GM18519 (cell line): ENCODE results near the gene PDIA6.
"Not testable (repeated sequence)": the region's sequence is repeated elsewhere in the genome, so short reads cannot be mapped to it uniquely, and the experiment has no call there.

Experiments used
- ATAC-seq: cut with Tn5 transposase; IDR thresholded peaks from one replicate; pipeline ENCODE4 v1.9.1; 2021; ENCODE audit warnings: mild to moderate bottlenecking, moderate library complexity; ENCODE audit not compliant: unreplicated experiment, low FRiP score

The PDIA6 gene

GRCh38 chr2:10785260-10785659 lies 27.3 kb downstream of the PDIA6 start:
- no peak for ATAC-seq

- no peak for ATAC-seq
Observed at GRCh38 chr2:10784719-10785118, 27.9 kb downstream of the PDIA6 start.

DNA sequence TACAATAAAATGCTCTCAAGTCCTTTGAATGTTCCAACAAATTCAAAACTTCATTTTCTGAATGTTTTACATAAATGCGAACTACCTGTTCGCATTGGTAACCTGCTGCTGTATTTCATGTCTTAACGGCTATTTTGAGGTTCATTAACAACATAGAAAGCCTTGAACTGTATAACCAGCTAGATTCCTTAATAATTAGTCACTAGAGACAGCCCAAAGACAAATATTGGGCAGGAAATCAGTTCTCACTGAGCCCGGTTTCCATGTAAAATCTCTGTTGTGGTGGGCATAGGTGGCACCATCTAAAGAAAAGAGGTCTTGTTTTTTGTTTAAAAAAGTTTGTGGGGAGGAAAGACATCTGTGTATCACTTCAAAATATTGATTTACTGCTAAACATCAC lies 29.2 kb downstream of the PDIA6 start:
- no peak for ATAC-seq

GRCh38 chr2:10781746-10782145 lies 30.8 kb downstream of the PDIA6 start:
- ATAC-seq = no peak

- not testable (repeated sequence) for ATAC-seq
Observed at GRCh38 chr2:10780821-10781220, 31.8 kb downstream of the PDIA6 start.

- no peak for ATAC-seq
Observed at GRCh38 chr2:10780491-10780820, 32.1 kb downstream of the PDIA6 start.

DNA sequence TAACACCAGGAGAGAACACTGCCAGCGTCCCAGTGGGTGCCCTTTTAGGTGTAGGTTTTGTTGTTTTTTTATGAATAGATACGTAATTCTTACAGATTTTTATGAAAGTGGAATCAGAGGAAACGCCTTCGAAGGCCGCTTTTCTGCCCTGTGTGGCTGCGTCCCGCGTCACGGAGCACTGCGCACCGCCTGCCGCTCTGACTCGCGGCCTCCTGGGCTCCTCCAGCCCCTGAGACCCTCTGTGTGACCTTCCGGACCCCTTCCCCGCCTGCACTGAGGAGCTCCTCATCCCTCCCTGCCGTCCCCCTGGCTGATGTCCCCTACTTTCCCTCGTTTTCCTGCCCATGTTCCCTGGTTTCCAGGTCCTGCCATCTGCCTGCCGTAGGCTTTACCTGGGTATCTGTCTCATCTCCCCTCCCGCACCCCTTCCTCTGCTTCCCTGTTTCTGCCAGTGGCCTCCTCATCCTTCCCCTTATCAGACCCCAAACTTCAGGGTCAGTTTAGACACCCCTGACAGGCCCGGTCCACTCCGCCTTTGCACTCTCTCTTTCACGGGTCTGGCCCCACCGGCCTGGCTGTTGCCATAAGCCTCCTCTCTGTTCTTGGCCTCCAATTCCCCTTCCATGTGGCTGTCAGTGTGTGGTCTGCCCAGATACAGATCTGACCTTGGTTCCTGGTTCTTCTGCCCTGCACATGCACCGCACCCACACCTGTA lies 32.7 kb downstream of the PDIA6 start:
- no peak for ATAC-seq

DNA sequence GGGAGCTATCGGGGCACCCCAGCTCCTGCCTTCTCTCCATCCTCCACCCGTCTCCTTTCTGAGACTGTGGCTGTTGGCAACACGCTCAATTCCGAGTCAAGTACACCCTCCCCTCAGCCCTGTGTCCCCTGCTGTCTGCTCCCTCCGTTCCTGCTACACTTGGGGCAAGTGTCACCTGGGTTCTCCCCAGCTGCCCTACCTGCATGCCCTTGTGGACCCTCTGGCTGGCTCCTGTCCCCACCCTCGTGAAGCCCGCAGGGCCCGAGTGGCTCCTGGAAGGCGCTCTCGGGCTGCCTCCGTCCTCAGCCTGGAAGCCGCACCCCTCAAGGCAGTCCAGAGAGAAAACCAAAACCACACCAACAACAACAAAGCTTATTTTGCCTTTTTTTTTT lies 33.9 kb downstream of the PDIA6 start:
- ATAC-seq = no peak

DNA sequence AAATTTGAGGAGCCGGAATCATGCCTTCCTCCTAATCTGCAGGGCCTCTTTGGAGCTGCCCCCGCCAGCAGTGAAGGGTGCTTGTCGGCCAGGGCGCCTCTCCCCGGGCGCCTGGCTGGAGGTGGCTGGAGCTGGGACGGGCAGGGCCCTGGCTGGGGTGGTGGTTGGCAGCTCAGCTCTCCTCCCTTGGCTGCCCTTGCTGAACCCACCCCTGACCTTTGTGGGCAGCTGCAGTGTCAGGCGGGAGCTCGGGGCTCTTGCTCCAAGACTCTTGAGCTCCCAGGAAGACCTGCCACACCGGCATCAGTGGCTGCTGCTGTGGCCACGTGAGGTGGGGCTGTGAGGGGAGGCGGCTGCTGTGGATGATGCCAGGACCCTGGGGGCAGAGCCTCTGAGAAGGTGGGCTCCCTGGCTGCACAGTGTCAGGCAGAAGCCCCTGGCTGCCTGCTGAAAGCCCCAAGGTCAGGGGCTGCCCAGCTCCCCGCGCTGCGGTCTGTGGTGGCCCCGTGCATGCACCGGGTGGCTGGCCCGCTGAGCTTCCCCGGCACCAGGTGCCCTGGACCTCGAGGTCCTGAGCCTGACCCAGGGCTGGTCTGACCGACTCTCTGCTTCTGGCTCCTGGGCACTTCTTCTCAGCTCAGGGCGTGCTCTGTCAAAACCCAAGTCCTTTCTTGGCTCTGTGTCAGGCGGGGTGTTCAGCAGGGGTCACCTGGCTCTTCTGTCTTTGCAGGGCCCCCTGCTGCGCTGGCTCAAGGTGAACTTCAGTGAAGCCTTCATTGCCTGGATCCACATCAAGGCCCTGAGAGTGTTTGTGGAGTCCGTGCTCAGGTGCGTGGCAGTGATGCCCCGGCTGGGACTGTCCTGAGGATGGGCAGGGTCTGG lies 34.5 kb downstream of the PDIA6 start:
- ATAC-seq = no peak

GRCh38 chr2:10777111-10777841 lies 35.3 kb downstream of the PDIA6 start:
- no peak for ATAC-seq

DNA sequence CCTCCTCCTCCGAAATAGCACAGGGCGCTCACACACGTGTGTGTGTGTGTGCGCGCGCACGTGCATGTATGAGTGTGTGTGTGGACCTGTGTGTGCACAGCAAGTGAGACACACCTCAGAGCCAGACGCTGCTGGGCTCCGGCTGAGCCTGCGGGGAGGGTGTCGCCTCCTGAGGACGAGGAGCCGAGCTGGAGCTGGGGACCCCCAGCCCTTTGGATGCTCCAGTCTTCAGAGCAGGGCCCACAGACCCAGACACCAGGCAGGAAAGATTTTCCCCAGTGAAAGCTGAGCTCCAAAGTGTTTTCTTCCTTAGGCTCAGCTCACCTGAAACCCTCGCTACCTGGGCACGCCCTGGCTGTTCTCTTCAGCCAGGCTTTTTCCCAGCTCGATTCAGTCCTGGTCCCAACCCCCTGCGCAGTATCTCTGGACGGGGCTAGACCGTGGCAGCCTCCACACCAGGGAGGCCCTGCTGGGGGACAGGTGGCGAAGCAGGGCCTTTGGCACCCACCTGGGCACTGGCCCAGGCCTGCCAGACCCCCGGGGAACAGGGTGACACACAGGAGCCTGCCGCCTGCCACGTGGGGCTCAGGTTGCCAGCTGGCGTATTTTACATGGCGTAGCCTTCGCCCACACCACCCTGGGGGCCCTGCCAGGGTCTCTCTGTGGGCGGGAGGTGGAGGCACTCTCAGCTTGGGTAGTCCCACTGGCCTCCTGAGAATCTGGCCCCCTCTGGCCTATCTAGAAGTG lies 36.2 kb downstream of the PDIA6 start:
- no peak for ATAC-seq

DNA sequence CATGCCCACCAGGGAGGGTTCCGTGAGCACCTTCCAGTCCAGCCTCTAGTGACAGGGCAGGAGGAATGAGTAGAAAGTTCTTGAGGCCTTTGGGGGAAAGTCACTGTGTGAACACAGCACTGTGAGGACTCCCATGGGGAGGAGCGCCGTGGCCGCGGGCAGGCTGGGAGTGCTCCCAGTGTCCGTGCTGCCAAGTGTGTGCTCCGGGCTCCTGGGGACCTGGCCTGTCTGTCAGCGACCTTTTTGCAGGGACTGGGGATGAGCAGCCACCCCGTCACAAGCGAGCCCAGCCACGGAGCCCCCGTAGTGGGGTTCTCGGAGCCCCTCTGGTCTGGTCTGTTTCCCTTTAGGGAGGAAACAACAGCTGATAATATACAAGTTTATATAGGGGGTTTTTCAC lies 36.8 kb downstream of the PDIA6 start:
- ATAC-seq = no peak

DNA sequence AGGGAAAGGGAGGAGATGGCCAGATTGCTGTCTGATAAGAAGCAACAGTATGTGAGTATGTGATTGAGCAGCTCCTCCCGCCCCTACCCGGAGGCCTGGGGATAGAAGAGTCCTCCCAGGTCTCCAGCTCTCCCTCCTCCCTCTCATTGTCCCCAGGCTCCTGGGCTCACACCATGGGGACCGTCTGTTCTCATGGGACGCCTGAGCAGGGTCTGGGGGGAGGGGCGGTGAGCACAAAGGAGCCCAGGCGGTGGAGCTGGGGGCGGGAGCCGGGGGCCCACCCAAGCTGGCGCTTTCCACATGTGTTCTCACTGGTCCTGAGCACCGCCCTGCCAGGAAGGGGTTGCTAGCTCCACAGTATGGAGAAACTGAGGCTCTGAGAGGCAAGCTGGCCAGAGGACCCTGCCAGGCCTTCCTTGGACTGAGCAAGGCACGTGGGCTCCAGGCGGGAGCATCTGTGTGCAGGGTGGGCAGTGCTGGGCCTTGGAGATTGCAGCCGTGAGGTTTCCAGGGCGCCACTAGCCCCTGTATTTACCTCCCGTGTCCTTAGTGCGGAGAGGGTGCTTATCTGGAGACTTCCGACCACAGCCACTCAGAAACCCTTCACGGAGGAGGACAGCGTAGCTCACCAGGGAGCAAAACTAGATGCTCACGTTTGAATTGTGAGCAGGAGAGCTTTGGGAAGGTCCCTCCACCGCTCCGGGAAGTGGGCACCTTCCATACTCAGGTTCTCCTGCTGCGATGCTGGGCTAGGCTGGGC lies 37.4 kb downstream of the PDIA6 start:
- no peak for ATAC-seq

- no peak for ATAC-seq
Observed at GRCh38 chr2:10774394-10774793, 38.2 kb downstream of the PDIA6 start.

GRCh38 chr2:10773821-10774341 lies 38.7 kb downstream of the PDIA6 start:
- no peak for ATAC-seq

- no peak for ATAC-seq
Observed at GRCh38 chr2:10772868-10773215, 39.7 kb downstream of the PDIA6 start.

DNA sequence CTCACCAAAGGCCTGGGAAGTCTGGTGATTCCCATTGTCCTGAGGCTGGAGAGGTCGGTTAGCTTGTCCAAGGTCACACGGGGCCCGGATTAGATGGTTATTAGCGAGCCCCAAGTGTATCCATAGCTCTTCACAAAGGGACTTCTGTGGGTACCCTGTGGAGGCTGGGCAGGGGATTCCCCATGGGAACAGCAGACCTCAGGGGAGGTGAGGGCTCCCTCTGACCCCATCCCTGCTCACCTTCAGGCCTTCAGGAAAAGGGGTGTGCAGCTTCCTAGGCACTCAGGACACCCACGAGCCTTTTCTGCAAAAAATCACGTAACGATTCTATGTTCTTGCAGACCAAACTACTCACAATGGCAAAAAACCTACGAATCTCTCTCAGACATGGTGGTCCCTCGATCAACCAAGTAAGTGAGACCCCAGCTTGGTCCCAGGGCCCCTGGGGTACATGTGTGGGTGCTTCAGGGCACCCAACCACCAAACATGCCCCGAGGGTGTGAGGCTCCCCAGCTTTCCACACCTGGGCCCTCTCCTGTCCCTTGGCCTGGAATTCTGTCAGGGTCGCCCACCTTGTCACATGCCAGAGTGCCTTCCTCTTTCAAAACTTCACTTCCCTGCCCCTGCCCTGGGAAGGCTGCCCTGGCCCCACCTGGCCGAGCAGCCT lies 40.3 kb downstream of the PDIA6 start:
- no peak for ATAC-seq

DNA sequence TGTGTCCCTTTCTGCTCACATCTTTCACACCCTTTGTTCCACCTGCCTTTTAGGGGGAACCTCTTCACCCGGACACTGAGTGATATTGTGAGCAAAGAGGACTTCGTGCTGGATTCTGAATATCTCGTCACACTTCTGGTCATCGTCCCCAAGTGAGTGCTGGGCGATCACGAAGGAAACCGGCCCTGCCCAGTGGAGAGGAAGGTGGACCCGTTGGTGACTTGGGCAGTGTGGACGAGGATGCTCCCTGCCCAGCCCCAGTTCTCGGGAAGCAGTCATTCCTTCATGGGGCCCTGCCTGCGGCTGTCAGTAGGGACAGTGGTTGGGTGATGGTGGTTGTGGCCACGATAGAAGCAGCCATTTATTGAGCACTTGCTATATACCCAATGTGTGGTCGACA lies 40.8 kb downstream of the PDIA6 start:
- ATAC-seq = no peak
